GM12891 (cell line): ENCODE data around the gene ZFAND2A.
A peak's percentile ranks its signal among the peaks of the same experiment; 100 is the strongest.

Experiments used
- DNase-seq: peaks from one replicate; pipeline ENCODE4 v3.0.0; 2011; ENCODE audit warnings: low spot score; ENCODE audit not compliant: insufficient read length
- FAIRE-seq: peaks from 2 replicates; lab custom pipeline; 2011; peaks lifted over from hg19 to GRCh38; lab: Jason Lieb, UNC
- PAX5 ChIP-seq: IDR thresholded peaks from 2 replicates; pipeline ENCODE4 v1.6.1; 2011; ENCODE audit warnings: low read length, moderate library complexity, mild to moderate bottlenecking; ENCODE audit not compliant: insufficient read depth, severe bottlenecking
- POLR2A ChIP-seq: IDR thresholded peaks from 2 replicates; pipeline ENCODE4 v1.6.1; 2011; ENCODE audit warnings: low read depth, low read length, control low read depth
- POLR2AphosphoS5 ChIP-seq: IDR thresholded peaks from 2 replicates; pipeline ENCODE4 v1.6.1; 2011; ENCODE audit warnings: low read depth, low read length, control low read depth
- POU2F2 ChIP-seq: IDR thresholded peaks from 2 replicates; pipeline ENCODE4 v1.6.1; 2011; ENCODE audit warnings: low read depth, mild to moderate bottlenecking, control low read depth, low read length, moderate library complexity
- SPI1 ChIP-seq: IDR thresholded peaks from 2 replicates; pipeline ENCODE4 v1.6.1; 2011; ENCODE audit warnings: low read depth, low read length, control low read depth
- TAF1 ChIP-seq: IDR thresholded peaks from 2 replicates; pipeline ENCODE4 v1.6.1; 2011; ENCODE audit warnings: low read depth, low read length, control low read depth

ZFAND2A gene

GRCh38 chr7:1193593-1194424 is 33.8 kb upstream of the ZFAND2A start:
- FAIRE-seq (no peak), DNase-seq (no peak)
- TF ChIP-seq POLR2A (no peak), POLR2AphosphoS5 (no peak), TAF1 (no peak), POU2F2 (no peak), SPI1 (no peak), PAX5 (no peak)

GRCh38 chr7:1192171-1192676 is 32.2 kb upstream of the ZFAND2A start:
- FAIRE-seq (no peak), DNase-seq (no peak)
- no peak for TF ChIP-seq POU2F2
- no peak for TF ChIP-seq POLR2A
- TF ChIP-seq TAF1, result no peak
- no peak for TF ChIP-seq PAX5
- TF ChIP-seq SPI1, result no peak
- no peak for TF ChIP-seq POLR2AphosphoS5

- TF ChIP-seq POU2F2, result no peak
Measured at GRCh38 chr7:1189986-1190772, 30.2 kb upstream of the ZFAND2A start.

GRCh38 chr7:1188720-1189294 is 28.8 kb upstream of the ZFAND2A start:
- TF ChIP-seq POU2F2, result no peak
- TF ChIP-seq TAF1, result no peak
- no peak for TF ChIP-seq PAX5
- no peak for TF ChIP-seq SPI1
- TF ChIP-seq POLR2A, result no peak
- TF ChIP-seq POLR2AphosphoS5, result no peak
- FAIRE-seq (no peak), DNase-seq (no peak)

More at GRCh38 chr7:1189986-1190772, 30.2 kb upstream of the ZFAND2A start:
- FAIRE-seq, result no peak
- no peak for DNase-seq

GRCh38 chr7:1187127-1187526 is 27.1 kb upstream of the ZFAND2A start:
- no peak for DNase-seq
- no peak for FAIRE-seq
- TF ChIP-seq PAX5, result no peak
- TF ChIP-seq POLR2A, result no peak
- TF ChIP-seq POLR2AphosphoS5, result no peak
- TF ChIP-seq TAF1, result no peak
- TF ChIP-seq SPI1, result no peak

- FAIRE-seq (no peak), DNase-seq (no peak)
- no peak for TF ChIP-seq SPI1
- no peak for TF ChIP-seq TAF1
- no peak for TF ChIP-seq POLR2A
- TF ChIP-seq POU2F2, result no peak
- TF ChIP-seq POLR2AphosphoS5, result no peak
- no peak for TF ChIP-seq PAX5
Measured at GRCh38 chr7:1181640-1182039, 21.6 kb upstream of the ZFAND2A start.

GRCh38 chr7:1181031-1181430 is 21.0 kb upstream of the ZFAND2A start:
- DNase-seq, result no peak
- no peak for FAIRE-seq
- no peak for TF ChIP-seq SPI1
- TF ChIP-seq POLR2A, result no peak
- TF ChIP-seq TAF1, result no peak
- TF ChIP-seq POLR2AphosphoS5, result no peak
- TF ChIP-seq PAX5, result no peak
- TF ChIP-seq POU2F2, result no peak

- TF ChIP-seq PAX5, result no peak
- TF ChIP-seq POU2F2, result no peak
- TF ChIP-seq POLR2AphosphoS5, result no peak
- no peak for TF ChIP-seq TAF1
- no peak for TF ChIP-seq SPI1
- TF ChIP-seq POLR2A, result no peak
- DNase-seq (peak; percentile 62), FAIRE-seq (peak; percentile 86)
Measured at GRCh38 chr7:1176891-1177373, 16.9 kb upstream of the ZFAND2A start.
